SK-N-SH (cell line): ENCODE results near the gene PCBP3. TPM values are rescaled to one million over a fixed set of nuclear protein-coding genes. Genes with fewer than 3 reads are reported as not detected.
"Not testable (repeated sequence)": the region's sequence is repeated elsewhere in the genome, so short reads cannot be mapped to it uniquely, and the experiment has no call there.

Experiments used
- CTCF ChIA-PET: fragments of 300-600, 350-600 bp; formaldehyde crosslinking; extraction: SDS; loops from one replicate; lab custom pipeline; 2021; lab: Yijun Ruan, JAX
- POLR2A ChIA-PET: fragments of 350-600 bp; sonication (Branson Sonifier 250); formaldehyde crosslinking; extraction: SDS; loops from one replicate; lab custom pipeline; 2020; ENCODE audit warnings: antibody characterized with exemption, inconsistent platforms; lab: Yijun Ruan, JAX
- DNase-seq: peaks from one replicate; pipeline ENCODE4 v3.0.0; 2012
- H2AFZ ChIP-seq: fragments of 200-600 bp; sonication (generic); 2 replicates; pipeline ENCODE4 v1.8.1; 2016; ENCODE audit warnings: antibody characterized with exemption, mild to moderate bottlenecking, low read depth
- H3F3A ChIP-seq: fragments of 200-600 bp; sonication (generic); replicated peaks from 2 replicates; pipeline ENCODE3; 2016; ENCODE audit warnings: antibody characterized with exemption, mild to moderate bottlenecking; ENCODE audit not compliant: insufficient read depth
- H3K27ac ChIP-seq, 2 experiments: fragments of 200-500 bp in 1 of 2; fragments of 200-600 bp in 1 of 2; sonication (Bioruptor generic) in 1 of 2; sonication (generic), shearing (Covaris generic) in 1 of 2; 2 replicates each; pipeline versions ENCODE4 v1.5.1 to v1.6.1; 2014 to 2016; ENCODE audit warnings: low read depth in 2 of 2, inconsistent platforms in 1 of 2, low read length in 1 of 2, mild to moderate bottlenecking in 1 of 2, mixed read lengths in 1 of 2
- H3K27me3 ChIP-seq: fragments of 200-600 bp; sonication (generic), shearing (Covaris generic); 2 replicates; pipeline ENCODE4 v1.6.1; 2016; ENCODE audit warnings: mixed run types; ENCODE audit not compliant: insufficient read depth
- H3K36me3 ChIP-seq, 2 experiments: fragments of 200-500 bp in 1 of 2; fragments of 200-600 bp in 1 of 2; sonication (Bioruptor generic) in 1 of 2; sonication (generic) in 1 of 2; replicated peaks in 1 of 2; 2 replicates each; pipeline versions ENCODE3 to v1.5.1; 2014 to 2016; ENCODE audit warnings: low read length in 1 of 2, mild to moderate bottlenecking in 1 of 2; ENCODE audit not compliant: insufficient read depth in 2 of 2, control insufficient read depth in 1 of 2
- H3K4me1 ChIP-seq, 2 experiments: fragments of 200-500 bp in 1 of 2; fragments of 200-600 bp in 1 of 2; sonication (Bioruptor generic) in 1 of 2; sonication (generic), shearing (Covaris generic) in 1 of 2; 2 replicates each; pipeline versions ENCODE4 v1.5.1 to v1.6.1; 2014 to 2016; ENCODE audit warnings: low read depth in 1 of 2, low read length in 1 of 2, mixed run types in 1 of 2; ENCODE audit not compliant: insufficient read depth in 2 of 2, control insufficient read depth in 1 of 2
- H3K4me2 ChIP-seq: fragments of 200-600 bp; sonication (generic), shearing (Covaris generic); 2 replicates; pipeline ENCODE4 v1.6.1; 2017; ENCODE audit warnings: mixed run types
- H3K4me3 ChIP-seq, 2 experiments: fragments of 200-500 bp in 1 of 2; fragments of 200-600 bp in 1 of 2; sonication (Bioruptor generic) in 1 of 2; sonication (generic), shearing (Covaris generic) in 1 of 2; 2 replicates each; pipeline versions ENCODE4 v1.5.1 to v1.8.1; 2014 to 2016; ENCODE audit warnings: low read depth in 2 of 2, inconsistent platforms in 1 of 2, low read length in 1 of 2, mild to moderate bottlenecking in 1 of 2, mixed read lengths in 1 of 2, moderate library complexity in 1 of 2
- H3K79me2 ChIP-seq: fragments of 200-600 bp; sonication (generic); 2 replicates; pipeline ENCODE4 v1.8.1; 2017; ENCODE audit warnings: mild to moderate bottlenecking; ENCODE audit not compliant: insufficient read depth
- H3K9ac ChIP-seq: fragments of 200-600 bp; sonication (generic); 2 replicates; pipeline ENCODE4 v1.6.1; 2017; ENCODE audit warnings: mixed run types
- H3K9me2 ChIP-seq: fragments of 200-600 bp; sonication (generic); 2 replicates; pipeline ENCODE4 v1.6.1; 2017; ENCODE audit warnings: mixed run types
- H3K9me3 ChIP-seq: fragments of 200-600 bp; sonication (generic); 2 replicates; pipeline ENCODE4 v1.6.1; 2017; ENCODE audit warnings: mixed run types, mild to moderate bottlenecking, moderate library complexity
- H4K20me1 ChIP-seq: fragments of 200-600 bp; sonication (generic); 2 replicates; pipeline ENCODE4 v1.6.1; 2017; ENCODE audit warnings: mild to moderate bottlenecking, mixed run types; ENCODE audit not compliant: insufficient read depth
- CHD2 ChIP-seq: fragments of 150-350 bp; IDR thresholded peaks from 2 replicates; pipeline ENCODE4 v1.6.1; 2018; ENCODE audit warnings: low read length; ENCODE audit not compliant: partially characterized antibody
- FOSL2 ChIP-seq: IDR thresholded peaks from 2 replicates; pipeline ENCODE4 v1.4.0; 2012; ENCODE audit warnings: low read depth, mild to moderate bottlenecking, moderate library complexity, borderline replicate concordance
- IRF3 ChIP-seq: fragments of 150-350 bp; IDR thresholded peaks from 2 replicates; pipeline ENCODE4 v1.6.1; 2016; ENCODE audit warnings: mild to moderate bottlenecking, low read depth, low read length
- MEF2A ChIP-seq: IDR thresholded peaks from 2 replicates; pipeline ENCODE4 v1.4.0; 2012; ENCODE audit warnings: low read depth, borderline replicate concordance
- MXI1 ChIP-seq: IDR thresholded peaks from 2 replicates; pipeline ENCODE4 v1.6.1; 2012; ENCODE audit warnings: mild to moderate bottlenecking, low read depth, low read length, improper control_type of control experiment
- POLR2AphosphoS5 ChIP-seq: IDR thresholded peaks from 2 replicates; pipeline ENCODE4 v1.6.1; 2012; ENCODE audit warnings: low read depth, low read length
- RAD21 ChIP-seq: IDR thresholded peaks from 2 replicates; pipeline ENCODE4 v1.6.1; 2012; ENCODE audit warnings: mild to moderate bottlenecking, low read length
- RCOR1 ChIP-seq: fragments of 150-350 bp; IDR thresholded peaks from 2 replicates; pipeline ENCODE4 v1.6.1; 2017; ENCODE audit warnings: antibody characterized with exemption, low read length
- RXRA ChIP-seq: IDR thresholded peaks from 2 replicates; pipeline ENCODE4 v1.4.0; 2012; ENCODE audit warnings: low read depth, mild to moderate bottlenecking, borderline replicate concordance
- USF2 ChIP-seq: fragments of 150-350 bp; IDR thresholded peaks from 2 replicates; pipeline ENCODE4 v1.6.1; 2017; ENCODE audit warnings: antibody characterized with exemption, low read length, low read depth, borderline replicate concordance
- WGBS: methylation state at CpG from one replicate; pipeline ENCODE4 v1.1.6; 2017; ENCODE audit warnings: low lambda C conversion rate; 5-methylcytosine and 5-hydroxymethylcytosine counted together
- polyA plus RNA-seq, 3 experiments: library from polyadenylated mRNA; depleted of rRNA; stranded (reverse); fragments of >200 nt; gene quantifications; 2 replicates each; pipeline ENCODE4 v1.2.3, GENCODE V29; 2012
- TF ChIP-seq, protein P1 (sequence below): fragments of 200-600 bp; sonication (generic); IDR thresholded peaks from 2 replicates; pipeline ENCODE4 v1.6.1; 2017; ENCODE audit warnings: antibody characterized with exemption, mild to moderate bottlenecking, moderate library complexity

Gene PCBP3
- polyA plus RNA-seq, 1 of the 3 experiments (the other 2 are of a cell fraction) = 9.5 TPM

DNA sequence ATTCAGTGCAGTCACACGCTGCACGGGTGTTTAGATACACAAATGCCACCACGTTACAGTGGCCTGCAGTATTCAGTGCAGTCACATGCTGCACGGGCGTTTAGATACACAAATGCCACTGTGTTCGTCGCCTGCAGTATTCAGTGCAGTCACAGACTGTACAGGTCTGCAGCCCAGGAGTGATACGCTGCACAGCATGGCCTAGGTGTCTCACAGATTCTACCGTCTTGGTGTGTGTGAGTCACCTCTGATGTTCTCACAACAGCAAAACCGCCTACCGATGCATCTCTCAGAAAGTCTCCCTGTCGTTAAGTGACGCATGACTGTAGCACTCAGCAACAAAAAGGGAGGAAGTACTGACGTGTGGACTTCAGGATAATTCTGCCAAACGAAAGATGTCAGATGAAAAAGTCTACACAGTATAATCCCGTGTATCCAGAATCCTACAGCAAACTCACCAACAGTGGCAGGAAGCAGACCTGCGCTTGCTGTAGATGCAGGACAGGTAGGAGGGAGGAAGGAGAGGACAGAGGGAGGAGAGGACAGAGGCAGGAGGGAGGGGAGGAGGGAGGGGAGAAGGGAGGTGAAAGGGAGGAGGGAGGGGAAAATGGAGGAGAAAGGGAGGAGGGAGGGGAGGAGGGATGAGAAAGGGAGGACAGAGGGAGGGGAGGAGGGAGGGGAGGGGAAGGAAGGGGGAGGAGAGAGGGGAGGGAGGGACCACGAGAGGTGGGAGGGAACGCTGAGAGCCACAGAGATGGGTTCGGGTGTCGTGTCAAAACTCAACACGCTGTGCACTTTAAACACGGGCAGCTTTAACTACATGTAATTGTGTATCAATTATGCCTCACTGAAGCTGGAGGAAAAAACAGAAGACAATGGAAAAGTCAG, 36.3 kb upstream of the PCBP3 start:
- ChIA-PET CTCF (interaction anchor here (0.8 to 2.0 kb wide), 8 partner anchors 10 to 213 kb away, joined by 3 to 17 read pairs (median 4); no protein-coding TSS in a partner anchor), POLR2A (no interaction called here)
- H4K20me1 ChIP-seq = no peaks in the 10 kb centered on the region
- WGBS = 57% methylated on average over 22 of the region's 23 CpGs
- H3K36me3 ChIP-seq = no peaks in the 10 kb centered on the region
- H3K4me2 ChIP-seq = peak overlapping the region; percentile 87
- H3K27ac ChIP-seq = no peak overlapping the region
- no peaks in the 10 kb centered on the region for H3K9me2 ChIP-seq
- H3K4me3 ChIP-seq = peak overlapping the region; percentile 26 to 53; a peak in 3 of 4 replicates
- peaks cover 19% of the 10 kb centered on the region for H3K27me3 ChIP-seq
- DNase-seq = peak; percentile 63
- H3K9me3 ChIP-seq = no peaks in the 10 kb centered on the region; the same call in 1 of the 2 replicates
- H3K4me1 ChIP-seq = peaks cover 2 to 11% of the 10 kb centered on the region in 2 experiments; a peak in 2 of 4 replicates
- no peaks in the 10 kb centered on the region for H3F3A ChIP-seq
- TF ChIP-seq MXI1 = no peak
- no peak for TF ChIP-seq USF2
- TF ChIP-seq, protein P1, sequence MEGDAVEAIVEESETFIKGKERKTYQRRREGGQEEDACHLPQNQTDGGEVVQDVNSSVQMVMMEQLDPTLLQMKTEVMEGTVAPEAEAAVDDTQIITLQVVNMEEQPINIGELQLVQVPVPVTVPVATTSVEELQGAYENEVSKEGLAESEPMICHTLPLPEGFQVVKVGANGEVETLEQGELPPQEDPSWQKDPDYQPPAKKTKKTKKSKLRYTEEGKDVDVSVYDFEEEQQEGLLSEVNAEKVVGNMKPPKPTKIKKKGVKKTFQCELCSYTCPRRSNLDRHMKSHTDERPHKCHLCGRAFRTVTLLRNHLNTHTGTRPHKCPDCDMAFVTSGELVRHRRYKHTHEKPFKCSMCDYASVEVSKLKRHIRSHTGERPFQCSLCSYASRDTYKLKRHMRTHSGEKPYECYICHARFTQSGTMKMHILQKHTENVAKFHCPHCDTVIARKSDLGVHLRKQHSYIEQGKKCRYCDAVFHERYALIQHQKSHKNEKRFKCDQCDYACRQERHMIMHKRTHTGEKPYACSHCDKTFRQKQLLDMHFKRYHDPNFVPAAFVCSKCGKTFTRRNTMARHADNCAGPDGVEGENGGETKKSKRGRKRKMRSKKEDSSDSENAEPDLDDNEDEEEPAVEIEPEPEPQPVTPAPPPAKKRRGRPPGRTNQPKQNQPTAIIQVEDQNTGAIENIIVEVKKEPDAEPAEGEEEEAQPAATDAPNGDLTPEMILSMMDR = no peak
- TF ChIP-seq CHD2 = no peak
- TF ChIP-seq RXRA = no peak
- no peak for TF ChIP-seq IRF3
- TF ChIP-seq MEF2A = no peak
- TF ChIP-seq RAD21 = no peak
- TF ChIP-seq POLR2AphosphoS5 = no peak
- no peak for TF ChIP-seq FOSL2
- no peak for TF ChIP-seq RCOR1
- no peaks in the 10 kb centered on the region for H3K79me2 ChIP-seq
- H2AFZ ChIP-seq = peak overlapping the region; percentile 29; the same call in 1 of the 2 replicates
- no peak overlapping the region for H3K9ac ChIP-seq

GRCh38 chr21:45607909-45608295, 35.6 kb upstream of the PCBP3 start:
- Histone ChIP-seq H3K9me3 (no peaks in the 10 kb centered on the region), H3K4me2 (peak overlapping the region; percentile 87), H3K9me2 (no peaks in the 10 kb centered on the region), H4K20me1 (no peaks in the 10 kb centered on the region), H3K36me3 (no peaks in the 10 kb centered on the region), H3K9ac (no peak overlapping the region), H3K4me1 (peaks cover 7 to 11% of the 10 kb centered on the region in 2 experiments; a peak in 2 of 4 replicates), H2AFZ (peak overlapping the region; percentile 29; the same call in 1 of the 2 replicates), H3K79me2 (no peaks in the 10 kb centered on the region), H3F3A (no peaks in the 10 kb centered on the region), H3K4me3 (peak overlapping the region; percentile 26 to 53; a peak in 3 of 4 replicates), H3K27ac (no peak overlapping the region), H3K27me3 (peaks cover 19% of the 10 kb centered on the region)
- 8% methylated on average over 17 of the region's 20 CpGs for WGBS
- DNase-seq = peak; percentile 62
- CTCF ChIA-PET = interaction anchor here (0.8 to 2.0 kb wide), 7 partner anchors 11 to 212 kb away, joined by 3 to 17 read pairs (median 3); no protein-coding TSS in a partner anchor
- TF ChIP-seq CHD2 (no peak), RAD21 (no peak), POLR2AphosphoS5 (no peak)
- POLR2A ChIA-PET = no interaction called here

DNA sequence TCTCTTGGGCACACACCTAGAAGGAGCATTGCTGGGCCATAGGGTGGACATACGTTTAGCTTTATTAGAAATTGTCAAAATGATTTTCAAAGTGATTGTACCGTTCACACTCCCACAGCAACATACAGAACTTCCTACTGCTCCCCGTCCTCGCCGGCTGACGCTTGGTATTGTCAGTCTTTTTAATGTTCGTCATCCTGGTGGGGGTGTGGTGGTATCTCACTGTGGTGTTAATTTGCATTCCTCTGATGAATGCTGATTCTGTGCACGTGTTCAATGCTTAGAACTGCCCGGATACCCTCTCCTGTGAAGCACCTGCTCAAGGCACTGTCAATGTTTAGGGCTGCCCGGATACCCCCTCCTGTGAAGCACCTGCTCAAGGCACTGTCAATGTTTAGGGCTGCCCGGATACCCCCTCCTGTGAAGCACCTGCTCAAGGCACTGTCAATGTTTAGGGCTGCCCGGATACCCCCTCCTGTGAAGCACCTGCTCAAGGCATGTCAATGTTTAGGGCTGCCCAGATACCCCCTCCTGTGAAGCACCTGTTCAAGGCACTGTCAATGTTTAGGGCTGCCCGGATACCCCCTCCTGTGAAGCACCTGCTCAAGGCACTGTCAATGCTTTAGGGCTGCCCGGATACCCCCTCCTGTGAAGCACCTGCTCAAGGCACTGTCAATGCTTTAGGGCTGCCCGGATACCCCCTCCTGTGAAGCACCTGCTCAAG, 34.6 kb upstream of the PCBP3 start:
- H3K27ac ChIP-seq, H3K79me2 ChIP-seq, H3K9me2 ChIP-seq, H3K9ac ChIP-seq, H3K36me3 ChIP-seq, H3K9me3 ChIP-seq, H4K20me1 ChIP-seq, H3F3A ChIP-seq, DNase-seq, H2AFZ ChIP-seq, POLR2A ChIA-PET: not testable (repeated sequence)
- Histone ChIP-seq H3K4me3 (peak overlapping the region in 1 of 2 experiments; percentile 53; a peak in 1 of 4 replicates), H3K27me3 (peaks cover 19% of the 10 kb centered on the region), H3K4me2 (peak overlapping the region; percentile 87; the same call in 1 of the 2 replicates), H3K4me1 (peaks cover 7 to 11% of the 10 kb centered on the region in 2 experiments; a peak in 2 of 4 replicates)
- WGBS = 63% methylated on average over 12 of the region's 15 CpGs
- CTCF ChIA-PET = interaction anchor here (1.1 to 2.0 kb wide), 4 partner anchors 12 to 211 kb away, joined by 3 to 17 read pairs (median 14); no protein-coding TSS in a partner anchor
